K562 (cell line): ENCODE measurements around the gene ZNF266. TPM values are rescaled to one million over a fixed set of nuclear protein-coding genes. Genes with fewer than 3 reads are reported as not detected.

ENCODE experiments used
- ATAC-seq: fragments of 200-7000 bp; cut with Tn5 transposase; 3 replicates; pipeline ENCODE4 v1.9.1; 2020; ENCODE audit warnings: moderate library complexity
- BruUV-seq: library from RNA; stranded (reverse); fragments of 400-500 nt; replicated peaks from 2 replicates; lab custom pipeline; 2021; lab: Mats Ljungman, UMichigan
- CTCF ChIA-PET: fragments of 300-600 bp; formaldehyde crosslinking; extraction: SDS; loops from one replicate; lab custom pipeline; 2021; ENCODE audit warnings: low intra/inter-chr PET ratio; lab: Yijun Ruan, JAX
- POLR2A ChIA-PET: fragments of 300-600, 350-650 bp; sonication (Branson Sonifier 250); formaldehyde crosslinking; extraction: SDS; loops from one replicate; lab custom pipeline; 2021; ENCODE audit warnings: antibody characterized with exemption, inconsistent platforms; lab: Yijun Ruan, JAX
- DNase-seq, 4 experiments: peaks; one replicate each; pipeline versions ENCODE4 v3.0.0 to v3.0.0-alpha.2; 2011 to 2018; ENCODE audit warnings: low spot score in 3 of 4, mixed read lengths in 3 of 4; ENCODE audit errors: extremely low read depth in 1 of 4
- FAIRE-seq: peaks from 2 replicates; lab custom pipeline; 2011; peaks lifted over from hg19 to GRCh38; lab: Jason Lieb, UNC
- H2AFZ ChIP-seq: 2 replicates; pipeline ENCODE4 v1.6.0; 2011; ENCODE audit warnings: low read depth, low read length, control low read depth, inconsistent platforms
- H3K27ac ChIP-seq: fragments of 200-600 bp; 3 replicates; pipeline ENCODE4 v1.8.0; 2011; ENCODE audit warnings: low read depth, mild to moderate bottlenecking, control low read depth, inconsistent platforms, low read length, moderate library complexity, mixed read lengths; ENCODE audit errors: extremely low read depth
- H3K27me3 ChIP-seq, 2 experiments: fragments of 300-600 bp in 1 of 2; 2 replicates in 1 of 2; 3 replicates in 1 of 2; pipeline versions ENCODE4 v1.6.0 to v1.8.0; 2011; ENCODE audit warnings: inconsistent platforms in 2 of 2, low read length in 2 of 2, mild to moderate bottlenecking in 1 of 2, mixed read lengths in 1 of 2, moderate library complexity in 1 of 2; ENCODE audit not compliant: control insufficient read depth in 2 of 2, insufficient read depth in 2 of 2
- H3K36me3 ChIP-seq: fragments of 300-600 bp; 3 replicates; pipeline ENCODE4 v1.8.0; 2011; ENCODE audit warnings: mild to moderate bottlenecking, low read length, inconsistent platforms; ENCODE audit not compliant: control insufficient read depth, insufficient read depth
- H3K4me1 ChIP-seq, 2 experiments: fragments of 200-600 bp in 1 of 2; replicated peaks in 1 of 2; 2 replicates in 1 of 2; 3 replicates in 1 of 2; pipeline versions ENCODE4 v1.5.1 to v1.8.0; 2011; ENCODE audit warnings: inconsistent platforms in 2 of 2, low read length in 2 of 2, mild to moderate bottlenecking in 1 of 2, mixed read lengths in 1 of 2, moderate library complexity in 1 of 2; ENCODE audit not compliant: control insufficient read depth in 2 of 2, insufficient read depth in 2 of 2
- H3K4me2 ChIP-seq: 2 replicates; pipeline ENCODE4 v1.6.1; 2011; ENCODE audit warnings: low read length, control low read depth, inconsistent platforms, mixed read lengths; ENCODE audit not compliant: insufficient read depth
- H3K4me3 ChIP-seq: fragments of 200-600 bp; sonication (generic), shearing (Covaris generic); 2 replicates; pipeline ENCODE4 v1.5.1; 2016; ENCODE audit warnings: control low read depth, inconsistent platforms
- H3K79me2 ChIP-seq: fragments of 200-600 bp; 3 replicates; pipeline ENCODE4 v1.8.0; 2011; ENCODE audit warnings: low read length, inconsistent platforms; ENCODE audit not compliant: control insufficient read depth, insufficient read depth
- H3K9ac ChIP-seq, 2 experiments: 2 replicates each; pipeline versions ENCODE4 v1.6.0 to v1.6.1; 2011; ENCODE audit warnings: low read depth in 2 of 2, low read length in 2 of 2, control low read depth in 1 of 2, inconsistent platforms in 1 of 2, mild to moderate bottlenecking in 1 of 2, mixed read lengths in 1 of 2; ENCODE audit not compliant: insufficient read depth in 1 of 2
- H3K9me1 ChIP-seq: one replicate; pipeline ENCODE4 v1.6.0; 2011; ENCODE audit warnings: inconsistent platforms, mild to moderate bottlenecking, low read length, moderate library complexity; ENCODE audit not compliant: control insufficient read depth, insufficient read depth
- H3K9me3 ChIP-seq: replicated peaks from 2 replicates; pipeline ENCODE4 v1.5.1; 2011; ENCODE audit warnings: low read depth, low read length, inconsistent platforms; ENCODE audit not compliant: control insufficient read depth, insufficient read depth
- H4K20me1 ChIP-seq: replicated peaks from 2 replicates; pipeline ENCODE4 v1.6.1; 2011; ENCODE audit warnings: low read length, inconsistent platforms, mixed read lengths; ENCODE audit not compliant: control insufficient read depth, insufficient read depth
- ARID1B ChIP-seq: fragments of 450-650 bp; IDR thresholded peaks from 2 replicates; pipeline ENCODE4 v1.6.1; 2016; ENCODE audit warnings: antibody characterized with exemption, mild to moderate bottlenecking, inconsistent platforms
- BCOR ChIP-seq: fragments of 450-650 bp; IDR thresholded peaks from 2 replicates; pipeline ENCODE4 v1.6.1; 2016
- CREBBP ChIP-seq: IDR thresholded peaks from one replicate; pipeline ENCODE4 v1.6.1; 2012; ENCODE audit warnings: low read depth, mild to moderate bottlenecking, control low read depth, inconsistent platforms, low read length
- HMGN3 ChIP-seq: IDR thresholded peaks from 2 replicates; pipeline ENCODE4 v1.6.1; 2011; ENCODE audit warnings: borderline replicate concordance, low read depth, mild to moderate bottlenecking, mixed read lengths, low read length; ENCODE audit not compliant: insufficient read length; ENCODE audit errors: extremely low read depth
- MCM5 ChIP-seq: fragments of 450-650 bp; IDR thresholded peaks from 2 replicates; pipeline ENCODE4 v1.6.1; 2016; ENCODE audit warnings: low read depth
- NR2C1 ChIP-seq, 2 experiments: fragments of 450-650 bp; IDR thresholded peaks; 2 replicates each; pipeline ENCODE4 v1.6.1; 2017; ENCODE audit warnings: mild to moderate bottlenecking in 2 of 2, antibody characterized with exemption in 1 of 2, inconsistent platforms in 1 of 2, missing compliant biosample characterization in 1 of 2, missing genetic modification characterization in 1 of 2
- POLR3A ChIP-seq: IDR thresholded peaks from 2 replicates; pipeline ENCODE4 v1.6.1; 2011; ENCODE audit warnings: borderline replicate concordance, mild to moderate bottlenecking, moderate library complexity; ENCODE audit not compliant: insufficient read length, insufficient read depth; ENCODE audit errors: extremely low read depth
- SRF ChIP-seq, 2 experiments: fragments of 250-450, 450-650 bp in 1 of 2; sonication (Bioruptor Pico) in 1 of 2; sonication (generic) in 1 of 2; formaldehyde crosslinking; IDR thresholded peaks; 2 replicates each; pipeline versions ENCODE4 v1.5.0 to v1.5.1; 2020 to 2022; ENCODE audit warnings: mild to moderate bottlenecking in 1 of 2, missing genetic modification reagents in 1 of 2
- YBX1 ChIP-seq: fragments of 450-650 bp; IDR thresholded peaks from 2 replicates; pipeline ENCODE4 v1.7.1; 2016; ENCODE audit warnings: mild to moderate bottlenecking
- ZNF124 ChIP-seq: sonication (generic); formaldehyde crosslinking; IDR thresholded peaks from 2 replicates; pipeline ENCODE4 v1.8.1; 2022; ENCODE audit warnings: missing genetic modification reagents
- ZNF24 ChIP-seq: fragments of 450-650 bp; IDR thresholded peaks from 2 replicates; pipeline ENCODE4 v1.6.1; 2016
- ZNF274 ChIP-seq: IDR thresholded peaks from 2 replicates; pipeline ENCODE4 v1.6.1; 2011; ENCODE audit warnings: low read depth, mild to moderate bottlenecking, low read length, moderate library complexity, borderline replicate concordance
- ZNF75A ChIP-seq: fragments of 450-650 bp; formaldehyde crosslinking; IDR thresholded peaks from 2 replicates; pipeline ENCODE4 v1.4.0; 2020; ENCODE audit warnings: mild to moderate bottlenecking
- WGBS: fragments of 100-300 bp; shearing (Covaris generic); methylation state at CpG from one replicate; pipeline ENCODE4 v1.1.6; 2016; ENCODE audit warnings: low coverage, mixed read lengths; ENCODE audit not compliant: insufficient coverage; ENCODE audit errors: missing lambda C conversion rate; 5-methylcytosine and 5-hydroxymethylcytosine counted together
- in situ Hi-C: fragments of 300-500 bp; cut with MboI; formaldehyde crosslinking; loops from 4 replicates; pipeline ENCODE4 v1.15.0; 2018; ENCODE audit warnings: inconsistent platforms, mixed read lengths
- intact Hi-C: fragments of 100-400 bp; cut with micrococcal nuclease; formaldehyde crosslinking; loops from 2 replicates; pipeline ENCODE4 v1.14.2; 2022
- polyA plus RNA-seq, 8 experiments: library from polyadenylated mRNA; depleted of rRNA in 4 of 8; stranded (reverse) in 5 of 8; unstranded in 3 of 8; fragments of >200 nt; fragmentation: Nextera tagmentation in 2 of 8; fragmentation: Illumina TruSeq in 1 of 8; extraction: Ambion mirVana in 2 of 8; extraction: Trizol in 1 of 8; gene quantifications; 2 replicates each; pipeline versions ENCODE4 v1.2.1 to v1.2.3, GENCODE V29; 2011 to 2014; ENCODE audit warnings: inconsistent platforms in 1 of 8, missing spikeins in 1 of 8
- total RNA-seq, 7 experiments: library from RNA; depleted of rRNA in 6 of 7; stranded (reverse); fragments of >200 nt in 6 of 7; fragmentation: Illumina TruSeq in 2 of 7; extraction: Trizol in 2 of 7; gene quantifications; 2 replicates each; pipeline versions ENCODE4 v1.2.1 to v1.2.3, GENCODE V29; 2011 to 2021; ENCODE audit warnings: low replicate concordance in 1 of 7

Gene ZNF266
- total and polyA plus RNA-seq, 9 of the 15 experiments (the other 6 are each of a cell fraction or from before 2014, with no cell fraction given) = 5.9 to 40.9 (median 20.3) TPM

- H4K20me1 ChIP-seq = no peaks in the 10 kb centered on the region
- 0% methylated on average over 7 of the region's 7 CpGs for WGBS
- H2AFZ ChIP-seq = no peak overlapping the region
- no peak for ATAC-seq
- H3K4me3 ChIP-seq = no peak overlapping the region
- H3K9me3 ChIP-seq = peaks cover 3% of the 10 kb centered on the region; the same call in 1 of the 2 replicates
- no peaks in the 10 kb centered on the region for H3K9me1 ChIP-seq
- H3K4me1 ChIP-seq = no peaks in the 10 kb centered on the region
- BruUV-seq = no TSS peak
- H3K36me3 ChIP-seq = no peaks in the 10 kb centered on the region
- POLR2A ChIA-PET = no interaction called here
- H3K79me2 ChIP-seq = no peaks in the 10 kb centered on the region
- CTCF ChIA-PET = no interaction called here
- TF ChIP-seq ZNF75A (CRISPR knock-in tag) = 0 out of 2 replicates have a peak, but pooled peaks have one; percentile 46
- no peak for TF ChIP-seq NR2C1 (IDR thresholded peaks at IDR 0.05)
- TF ChIP-seq NR2C1 (tag; IDR thresholded peaks at IDR 0.05) = no peak
- peak; percentile 83 for TF ChIP-seq ZNF274
- TF ChIP-seq MCM5 = no peak
- no peak for TF ChIP-seq ZNF24
- H3K27ac ChIP-seq = no peak overlapping the region
- no peak for DNase-seq
- H3K27me3 ChIP-seq = no peaks in the 10 kb centered on the region
- FAIRE-seq = no peak
- H3K4me2 ChIP-seq = no peak overlapping the region
- intact Hi-C loops (no loop called here), in situ Hi-C loops (no loop called here)
- no peak overlapping the region for H3K9ac ChIP-seq
Observed at GRCh38 chr19:9467161-9467560, 31.8 kb upstream of the ZNF266 start.

GRCh38 chr19:9461938-9462337, 26.6 kb upstream of the ZNF266 start:
- no peak for FAIRE-seq
- Histone ChIP-seq H3K9me3 (peaks cover under 1% of the 10 kb centered on the region; the same call in 1 of the 2 replicates), H3K9ac (no peak overlapping the region), H3K27ac (no peak overlapping the region), H4K20me1 (no peaks in the 10 kb centered on the region), H3K36me3 (no peaks in the 10 kb centered on the region), H3K79me2 (no peaks in the 10 kb centered on the region), H3K4me2 (no peak overlapping the region), H2AFZ (no peak overlapping the region), H3K4me3 (no peak overlapping the region), H3K9me1 (no peaks in the 10 kb centered on the region), H3K27me3 (no peaks in the 10 kb centered on the region), H3K4me1 (no peaks in the 10 kb centered on the region)
- ChIA-PET CTCF (no interaction called here), POLR2A (no interaction called here)
- TF ChIP-seq CREBBP (no peak), HMGN3 (no peak), POLR3A (no peak), ZNF124 (CRISPR knock-in tag) (no peak), YBX1 (no peak), BCOR (no peak), ARID1B (no peak), SRF (CRISPR knock-in tag; IDR thresholded peaks at IDR 0.05) (no peak)
- 2% methylated on average over 4 of the region's 4 CpGs for WGBS
- BruUV-seq = no TSS peak
- in situ Hi-C loops = no loop called here
- no peak for ATAC-seq
- intact Hi-C loops = no loop called here
- DNase-seq = no peak
